ENCODE data around the gene CUZD1.

CUZD1 gene

DNA sequence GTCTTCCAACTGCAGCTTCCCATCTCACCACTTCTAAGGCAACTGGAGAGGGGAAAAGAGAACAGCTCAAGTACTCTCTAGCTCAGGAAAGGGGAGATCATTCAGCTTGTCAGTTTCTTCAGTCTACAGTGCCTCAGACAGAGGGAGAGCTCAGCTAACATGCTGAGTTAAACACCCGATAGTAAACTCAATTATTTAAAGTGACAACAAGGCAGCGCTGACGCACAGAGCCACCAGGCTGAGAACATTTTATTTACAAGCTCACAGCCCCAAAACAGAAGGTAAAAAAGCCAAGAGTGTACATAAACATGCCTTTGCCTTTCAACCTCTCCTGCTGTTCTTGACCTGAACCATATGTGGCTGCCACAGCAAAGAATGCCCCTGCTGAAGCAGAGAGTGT lies 10.1 kb upstream of the CUZD1 start:
- no peak for DNase-seq (ENCODE audit: low read depth in 4 of 4, low spot score in 1 of 4)

DNA sequence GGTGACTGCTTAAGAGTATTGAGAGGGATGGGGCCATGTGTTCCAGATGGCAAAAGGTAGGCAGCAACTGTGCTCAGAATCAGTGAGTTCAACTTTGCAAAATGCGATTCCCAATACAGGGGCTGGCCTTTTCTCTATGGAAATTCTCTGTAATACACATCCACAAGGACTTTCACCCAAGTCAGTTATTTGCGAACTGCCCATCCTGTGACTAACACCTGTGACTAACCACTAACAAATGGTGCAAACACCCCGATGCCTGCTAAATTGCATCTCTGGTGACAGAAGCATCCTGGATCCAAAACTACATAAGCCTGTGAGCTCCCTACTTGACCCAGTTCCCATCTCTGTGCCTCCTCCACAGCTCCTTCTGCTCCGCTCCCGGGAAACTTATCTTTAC lies 9.0 kb upstream of the CUZD1 start:
- DNase-seq (ENCODE audit: low read depth in 4 of 4, low spot score in 1 of 4), result no peak

GRCh38 chr10:122853665-122854313 lies 8.1 kb upstream of the CUZD1 start:
- DNase-seq (ENCODE audit: low read depth in 4 of 4, low spot score in 1 of 4), result no peak

- DNase-seq (ENCODE audit: low read depth in 4 of 4, low spot score in 1 of 4), result no peak
Observed at GRCh38 chr10:122852261-122852660, 6.6 kb upstream of the CUZD1 start.

DNA sequence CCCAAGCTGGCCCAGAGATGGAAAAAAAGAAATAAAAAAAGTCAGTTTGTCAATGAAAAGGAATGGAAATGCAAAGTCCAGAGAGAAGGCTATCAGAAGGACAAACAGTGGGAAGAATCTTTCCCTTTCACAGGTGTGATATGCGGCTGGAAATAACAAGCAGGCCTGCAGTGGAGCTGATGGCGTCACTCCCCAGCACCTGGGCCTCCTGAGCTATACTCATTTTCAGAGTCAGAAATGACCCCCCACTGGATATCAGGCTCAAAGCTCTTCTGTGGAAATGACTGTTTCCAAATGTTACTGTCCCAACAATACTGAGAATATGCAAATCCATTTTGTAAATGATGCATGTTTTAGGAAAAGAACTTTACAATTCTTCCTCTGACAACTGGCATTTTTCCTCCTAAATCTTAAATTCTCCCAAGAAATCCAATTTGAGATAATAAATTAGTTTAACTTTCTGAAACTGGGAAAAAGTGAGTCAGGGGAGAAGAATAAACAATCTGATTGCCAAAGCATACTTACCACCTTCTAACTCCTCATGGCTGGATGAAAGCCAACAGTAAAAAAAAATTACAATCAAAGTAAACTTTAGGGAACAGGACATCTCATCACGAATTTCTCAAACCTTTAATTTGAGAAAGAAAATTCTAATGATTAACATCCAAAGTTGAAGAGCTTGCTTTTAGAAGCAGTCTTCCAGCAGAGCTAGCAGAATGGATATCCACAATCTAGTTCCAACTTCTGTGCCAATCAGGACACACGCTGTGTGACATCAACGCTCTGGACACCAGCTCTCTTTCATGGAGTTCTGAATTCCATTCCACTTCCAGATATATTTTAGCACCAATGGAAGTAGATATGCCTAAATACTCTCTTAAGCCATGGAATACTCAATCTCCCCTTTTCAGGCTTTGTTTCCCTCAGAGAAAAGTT lies 5.3 kb upstream of the CUZD1 start:
- no peak for DNase-seq (ENCODE audit: low read depth in 4 of 4, low spot score in 1 of 4)

DNA sequence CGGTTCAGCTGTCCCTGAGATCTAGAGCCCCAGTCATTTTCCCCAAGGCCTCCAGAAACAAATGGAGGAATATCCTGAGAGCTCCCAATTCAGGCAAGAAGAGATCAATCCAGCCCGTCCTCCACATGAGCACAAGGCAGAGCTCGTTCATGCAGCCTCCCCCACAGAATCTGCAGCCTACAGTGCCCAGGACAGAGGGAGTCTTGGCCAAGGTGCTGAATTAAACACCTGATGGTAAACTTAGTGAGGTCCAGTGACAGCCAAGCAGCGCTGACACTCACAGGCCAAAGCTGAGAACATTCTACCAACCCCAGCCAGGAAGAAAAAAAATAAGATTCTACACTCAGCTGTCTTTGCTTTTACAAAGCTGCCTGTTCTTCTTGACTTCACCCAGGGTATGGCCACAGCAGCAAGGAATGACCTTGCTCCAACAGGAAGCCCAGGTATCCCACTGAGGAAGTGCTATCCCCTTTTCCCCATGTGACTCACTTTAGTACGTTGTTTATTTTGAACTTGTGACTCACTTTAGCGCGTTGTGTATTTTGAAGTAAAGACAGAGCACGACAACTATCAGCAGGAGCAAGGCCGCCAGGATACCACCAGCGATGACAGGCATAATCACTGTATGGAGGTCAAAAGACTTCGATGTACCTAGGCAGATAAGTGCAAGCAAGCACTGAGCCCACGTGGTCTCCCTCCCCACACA lies 4.4 kb upstream of the CUZD1 start:
- no peak for DNase-seq (ENCODE audit: low read depth in 4 of 4, low spot score in 1 of 4)

- DNase-seq (ENCODE audit: low read depth in 4 of 4, low spot score in 1 of 4), result no peak
Observed at GRCh38 chr10:122849090-122849489, 3.4 kb upstream of the CUZD1 start.

GRCh38 chr10:122847782-122848604 lies 2.3 kb upstream of the CUZD1 start:
- DNase-seq (ENCODE audit: low read depth in 4 of 4, low spot score in 1 of 4), result no peak

DNA sequence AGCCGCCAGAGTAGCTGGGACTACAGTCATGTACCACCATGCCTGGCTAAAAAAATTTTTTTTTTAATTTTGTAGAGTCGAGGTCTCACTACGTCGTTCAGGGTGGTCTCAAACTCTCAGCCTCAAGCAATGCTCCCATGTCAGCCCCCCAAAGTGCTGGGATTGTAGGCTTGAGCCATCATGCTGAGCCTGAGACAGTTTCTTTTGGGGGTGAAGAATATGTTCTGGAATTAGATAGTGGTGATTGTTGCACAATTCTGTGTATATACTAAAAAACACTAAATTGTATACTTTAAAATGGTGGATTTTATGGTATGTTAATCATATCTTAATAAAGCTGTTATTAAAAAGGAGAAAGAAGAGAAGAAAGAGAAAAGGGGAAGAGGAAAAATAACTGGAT lies 1.5 kb downstream of the CUZD1 start:
- no peak for DNase-seq (ENCODE audit: low read depth in 4 of 4, low spot score in 1 of 4)

DNA sequence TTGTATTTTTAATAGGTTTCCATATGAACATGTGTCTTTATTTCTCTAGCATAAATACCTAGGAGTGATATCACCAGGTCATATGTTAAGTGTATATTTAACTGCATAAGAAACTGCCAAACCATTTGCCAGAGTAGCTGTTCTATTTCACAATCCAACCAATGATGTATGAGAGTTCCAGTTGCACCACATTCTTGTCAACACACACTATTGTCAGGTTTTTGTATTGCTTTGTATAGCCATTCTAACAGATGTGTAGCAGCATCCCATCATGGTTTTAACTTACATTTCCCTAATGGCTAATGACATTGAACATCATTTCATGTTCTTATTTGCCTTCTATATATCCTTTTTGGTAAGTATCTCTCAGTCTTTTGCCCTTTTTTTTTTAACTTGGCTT lies 4.1 kb downstream of the CUZD1 start:
- DNase-seq (ENCODE audit: low read depth in 4 of 4, low spot score in 1 of 4), result no peak

DNA sequence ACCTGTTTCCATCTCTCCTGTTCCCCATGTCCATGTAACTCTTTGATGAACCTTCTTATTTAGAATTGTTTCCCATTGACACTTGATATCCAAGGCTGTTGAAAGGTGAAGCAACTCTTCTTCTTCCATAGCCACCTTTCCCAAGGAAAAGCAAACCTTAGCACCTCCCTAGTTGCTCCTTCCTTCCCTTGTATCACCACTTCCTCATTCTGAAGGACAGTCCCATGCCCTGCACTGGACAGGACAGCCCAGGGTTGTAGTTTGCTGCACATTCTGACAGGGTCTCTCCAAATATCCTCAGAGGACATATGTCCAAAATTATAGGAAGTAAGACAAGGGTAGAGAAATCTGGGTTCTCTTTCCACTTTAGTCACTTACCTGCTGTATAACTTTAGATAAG lies 6.2 kb downstream of the CUZD1 start:
- no peak for DNase-seq (ENCODE audit: low read depth in 4 of 4, low spot score in 1 of 4)

GRCh38 chr10:122838880-122839279 lies 6.8 kb downstream of the CUZD1 start:
- no peak for DNase-seq (ENCODE audit: low read depth in 4 of 4, low spot score in 1 of 4)

GRCh38 chr10:122835908-122836307 lies 9.7 kb downstream of the CUZD1 start:
- DNase-seq (ENCODE audit: low read depth in 4 of 4, low spot score in 1 of 4), result no peak

DNA sequence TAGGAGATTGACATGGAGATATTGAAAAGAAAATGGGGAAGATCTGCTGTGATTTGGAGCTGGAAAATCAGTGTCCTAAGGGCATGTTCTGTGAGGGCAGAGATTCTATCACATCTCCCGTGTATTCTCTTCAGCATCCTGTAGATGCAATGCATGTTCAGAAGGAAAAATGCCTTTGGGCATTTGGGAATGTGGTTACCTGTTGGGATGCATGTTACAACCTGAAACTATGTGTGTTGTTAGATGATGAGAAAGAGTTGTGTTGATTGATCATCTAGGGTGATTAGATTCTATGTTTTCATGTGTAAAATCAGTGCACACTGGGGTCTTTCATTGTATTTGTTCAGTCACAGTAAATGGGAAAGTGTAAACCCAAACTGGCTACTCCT lies 14.7 kb downstream of the CUZD1 start:
- DNase-seq (ENCODE audit: low read depth in 4 of 4, low spot score in 1 of 4), result no peak

DNA sequence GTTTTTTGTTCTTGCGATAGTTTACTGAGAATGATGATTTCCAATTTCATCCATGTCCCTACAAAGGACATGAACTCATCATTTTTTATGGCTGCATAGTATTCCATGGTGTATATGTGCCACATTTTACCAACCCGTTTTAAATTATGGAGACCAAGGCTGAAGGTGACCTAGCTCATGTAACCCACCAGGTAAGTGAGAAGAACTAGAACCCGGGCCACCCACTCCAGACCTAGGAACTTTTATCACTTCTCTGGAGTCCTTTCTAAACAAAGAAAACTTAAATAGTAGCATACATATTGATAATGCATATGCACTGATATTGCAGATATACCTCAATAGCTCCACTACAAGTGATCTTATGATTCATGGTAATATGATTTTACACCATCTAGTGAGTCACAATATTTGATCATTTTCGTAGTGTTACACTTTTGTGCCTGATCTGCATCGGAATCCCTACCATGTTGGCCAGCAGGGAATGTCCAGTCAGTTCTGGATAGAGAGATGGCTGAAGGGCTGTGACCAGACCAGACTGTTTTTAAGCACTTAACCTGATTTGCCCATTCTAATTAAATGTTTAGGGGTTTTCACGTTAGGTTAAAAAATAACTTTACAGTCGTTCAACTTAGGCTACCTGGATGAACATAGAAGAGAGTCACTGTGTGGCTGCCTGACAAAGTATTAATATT lies 15.2 kb downstream of the CUZD1 start:
- DNase-seq (ENCODE audit: low read depth in 4 of 4, low spot score in 1 of 4), result no peak

DNA sequence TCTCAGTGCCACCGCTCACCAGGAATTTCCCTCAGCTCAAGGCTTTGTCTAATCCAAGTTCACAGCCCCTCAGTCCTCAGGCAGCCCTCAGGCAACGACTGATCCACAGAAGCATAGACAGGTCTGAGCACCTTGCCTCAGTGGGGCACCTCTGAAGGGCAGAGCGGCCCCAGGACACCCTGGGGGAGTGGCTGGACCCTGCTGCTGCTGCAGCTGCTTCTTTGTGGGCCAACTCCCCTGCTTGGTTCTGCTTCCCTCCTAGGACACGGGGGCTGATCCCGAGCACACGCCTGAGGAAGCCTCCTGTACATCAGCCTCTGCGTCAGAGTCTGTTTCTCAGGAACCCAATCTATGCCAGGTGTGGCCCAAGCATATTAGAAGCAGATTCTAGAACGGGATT lies 16.2 kb downstream of the CUZD1 start:
- DNase-seq (ENCODE audit: low read depth in 4 of 4, low spot score in 1 of 4), result no peak

DNA sequence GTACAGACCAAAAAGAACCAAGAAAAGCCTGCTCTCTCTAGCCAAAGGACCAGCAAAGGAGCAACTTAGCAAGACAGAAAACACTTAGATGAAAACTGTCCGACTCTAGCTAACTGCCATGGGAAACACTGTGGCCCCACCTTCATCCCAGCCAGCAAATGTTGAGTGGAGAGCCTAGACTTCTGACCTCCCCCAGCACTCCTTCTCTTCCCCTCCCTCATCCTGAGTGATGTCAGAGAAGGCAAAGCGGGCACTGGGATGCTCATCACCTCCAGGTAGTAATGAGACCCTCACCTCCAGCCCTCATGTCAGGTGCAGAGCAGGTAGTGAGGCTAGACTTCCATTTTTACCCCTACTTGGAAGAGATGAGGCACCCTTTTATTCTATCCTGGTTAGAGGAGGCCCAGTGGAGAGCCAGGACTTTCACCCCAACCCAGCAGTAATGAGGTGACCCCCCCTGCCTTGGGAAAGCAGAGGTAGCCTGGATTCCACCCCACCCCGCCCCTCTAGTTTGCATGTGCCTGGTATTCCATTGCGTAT lies 16.9 kb downstream of the CUZD1 start:
- no peak for DNase-seq (ENCODE audit: low read depth in 4 of 4, low spot score in 1 of 4)

GRCh38 chr10:122827302-122827701 lies 18.4 kb downstream of the CUZD1 start:
- DNase-seq (ENCODE audit: low read depth in 4 of 4, low spot score in 1 of 4), result no peak

DNA sequence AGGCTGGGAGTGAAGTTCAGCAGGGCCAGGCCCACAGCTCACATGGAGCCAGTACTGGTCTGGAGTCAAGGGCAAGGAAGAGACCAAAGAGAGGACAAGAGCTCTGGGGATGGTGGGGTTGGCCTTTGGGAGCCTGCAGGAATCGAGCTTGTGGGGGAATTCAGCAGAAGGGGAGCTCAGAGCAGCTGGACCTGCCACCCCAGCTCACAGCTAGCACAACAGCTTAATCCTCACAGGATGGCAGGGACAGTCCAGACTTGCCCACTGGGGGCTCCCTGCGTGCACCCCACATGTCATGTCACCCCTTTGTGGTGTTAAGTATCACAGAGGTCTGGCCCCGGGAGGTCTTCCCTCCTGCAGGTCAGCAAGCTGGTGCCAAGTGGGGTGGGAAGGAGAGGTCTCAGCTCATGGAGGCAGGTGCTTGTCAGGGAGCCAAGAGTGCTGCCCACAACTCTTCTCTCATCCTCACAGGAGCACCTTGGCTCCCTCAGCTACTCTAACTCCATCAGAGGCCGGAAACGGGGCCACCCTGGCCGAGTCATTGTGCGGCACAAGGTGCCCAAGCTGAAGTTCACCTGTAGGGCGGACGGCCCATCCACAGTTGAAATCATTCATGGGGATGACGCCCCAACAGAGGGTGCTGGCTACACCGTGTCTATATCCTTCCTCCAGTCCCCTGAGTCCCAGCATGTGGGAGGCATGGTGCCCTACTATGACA lies 22.5 kb downstream of the CUZD1 start:
- DNase-seq (ENCODE audit: low read depth in 4 of 4, low spot score in 1 of 4), result no peak

DNA sequence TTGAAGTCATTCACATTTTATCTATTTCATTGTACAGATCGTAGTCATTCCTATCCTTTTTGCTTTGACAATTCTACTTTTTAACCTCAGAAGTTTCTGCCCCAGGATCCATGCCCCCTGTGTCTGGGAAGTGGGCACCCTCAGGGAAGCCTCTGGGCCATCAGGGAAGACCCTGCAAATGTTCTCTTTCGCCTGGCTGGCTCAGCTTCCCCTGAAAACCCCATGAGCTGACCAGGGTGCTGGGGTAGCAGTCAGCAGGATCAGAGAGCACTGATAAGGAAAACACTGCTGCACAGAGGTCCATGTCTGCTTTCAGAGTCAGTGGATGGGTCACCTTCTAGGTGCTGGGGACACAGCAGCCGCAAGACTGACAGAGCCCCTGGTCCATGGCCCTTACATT lies 23.8 kb downstream of the CUZD1 start:
- no peak for DNase-seq (ENCODE audit: low read depth in 4 of 4, low spot score in 1 of 4)

All from stimulated activated CD4-positive, alpha-beta T cell treated with anti-CD3 and anti-CD28 coated beads, Interleukin-1b, Interleukin-23, amount 100 ng/mL, for 24 hours (primary cell).